Measurements from ENCODE around the gene MRPS27.

The MRPS27 gene

DNA sequence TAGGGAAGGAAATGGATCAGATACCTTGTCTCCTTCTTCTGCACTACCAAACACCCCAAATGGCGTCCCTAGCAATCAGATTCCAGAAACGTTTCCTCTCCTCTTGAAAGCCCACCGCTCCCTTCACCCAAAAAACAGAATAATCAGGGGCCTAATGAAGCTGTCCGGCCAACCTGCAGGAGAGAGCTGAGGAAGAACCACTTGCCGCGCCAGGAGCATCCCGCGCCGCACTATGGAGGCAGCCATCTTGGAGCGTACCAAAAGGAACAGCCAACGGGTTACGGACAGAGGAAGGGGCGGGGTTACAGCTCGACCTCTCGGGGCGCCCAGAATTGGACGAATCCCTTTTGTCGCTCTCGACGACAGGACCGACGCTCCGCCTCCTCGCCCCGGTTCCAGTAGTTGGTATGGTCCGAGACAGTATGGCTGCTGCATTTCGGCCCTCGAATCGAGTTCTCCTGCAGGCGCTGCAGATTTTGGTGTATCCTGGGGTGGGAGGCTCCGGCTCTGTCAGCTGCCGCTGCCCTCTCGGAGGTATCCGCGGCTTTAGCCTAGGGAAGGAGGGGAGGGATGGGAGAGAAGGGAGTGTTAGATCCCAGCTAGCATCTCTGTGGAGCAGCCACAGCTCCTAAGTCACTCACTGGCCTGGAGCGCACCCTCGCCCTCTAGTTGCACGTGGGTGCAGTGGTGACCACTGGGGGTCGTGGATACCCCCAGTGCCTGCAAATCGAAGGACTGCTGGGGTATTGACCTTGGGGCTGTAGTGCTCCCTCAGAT, at the start of gene MRPS27, which contains the start of gene PTCD2:
MRPS27 (minus strand) TSS at position 265 of the 777 bp plus-strand sequence; CDS start at position 246, 19 bp downstream.
PTCD2 (plus strand) TSS at position 398 of the 777 bp plus-strand sequence; CDS start at position 408, 10 bp downstream.
- DNase-seq: peak; percentile 99

DNA sequence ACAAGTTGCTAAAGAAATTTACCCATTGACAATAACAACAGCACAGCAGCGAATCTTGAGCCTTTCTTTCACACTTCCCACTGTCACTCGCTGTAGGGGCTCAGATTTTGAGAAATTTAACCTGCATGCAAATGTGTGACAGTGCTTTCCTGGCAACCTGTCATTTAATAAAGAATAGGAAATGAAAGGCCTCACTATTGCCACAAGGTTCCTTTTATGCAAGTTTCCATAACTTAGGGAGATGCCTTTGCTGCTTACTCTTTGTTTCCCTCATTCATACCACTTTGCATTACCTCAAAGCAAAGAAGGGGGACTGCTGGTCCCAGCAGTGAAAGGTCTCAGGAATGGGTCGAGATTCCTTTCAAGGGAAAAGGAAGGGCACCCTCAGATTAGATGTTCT, 49.7 kb upstream of the MRPS27 start:
- DNase-seq: no peak

GRCh38 chr5:72369301-72369700, 49.3 kb upstream of the MRPS27 start:
- no peak for DNase-seq

DNA sequence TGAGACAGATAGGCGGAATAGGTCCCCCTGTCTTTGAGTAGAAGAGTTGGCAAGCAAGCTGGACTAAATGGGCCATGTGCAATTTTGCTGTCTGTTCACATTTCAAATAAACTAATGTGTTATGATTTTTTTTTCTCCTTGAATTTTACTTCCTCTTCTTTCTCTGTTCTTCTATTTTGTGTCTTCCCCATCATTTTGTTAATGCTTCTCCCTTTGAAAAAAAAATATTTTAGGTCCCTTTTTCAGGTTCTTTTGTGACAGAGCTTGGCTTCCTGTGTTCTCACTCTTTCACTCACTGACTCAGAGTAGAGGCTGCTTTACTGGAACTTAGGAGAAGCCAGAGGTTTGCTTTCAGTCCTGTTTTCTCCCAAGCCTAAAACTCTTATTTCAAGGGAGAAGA, 48.2 kb upstream of the MRPS27 start:
- DNase-seq: peak; percentile 23

- peak; percentile 79 for DNase-seq
Observed at GRCh38 chr5:72366324-72366976, 46.4 kb upstream of the MRPS27 start.

DNA sequence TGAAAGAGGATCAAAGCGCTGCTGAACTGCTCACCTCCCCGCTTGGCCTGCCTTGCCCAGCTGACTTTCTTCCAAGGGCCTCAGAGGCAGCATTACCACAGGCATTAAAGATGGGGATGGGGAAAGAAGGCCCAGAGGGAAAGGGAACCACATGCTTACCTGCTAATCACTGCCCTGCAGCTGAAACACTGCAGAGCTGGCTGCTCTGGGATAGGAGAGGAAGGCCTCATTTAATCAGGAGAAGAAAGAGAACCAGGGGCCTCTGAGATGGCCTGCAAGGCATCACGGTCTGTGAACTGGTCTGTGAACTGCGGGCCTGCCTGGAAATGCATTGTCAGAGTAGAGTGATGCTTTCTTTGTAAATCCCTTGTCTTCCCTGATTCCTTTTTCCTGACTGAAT, 44.9 kb upstream of the MRPS27 start:
- DNase-seq: no peak

- no peak for DNase-seq
Observed at GRCh38 chr5:72364171-72364570, 44.1 kb upstream of the MRPS27 start.

DNA sequence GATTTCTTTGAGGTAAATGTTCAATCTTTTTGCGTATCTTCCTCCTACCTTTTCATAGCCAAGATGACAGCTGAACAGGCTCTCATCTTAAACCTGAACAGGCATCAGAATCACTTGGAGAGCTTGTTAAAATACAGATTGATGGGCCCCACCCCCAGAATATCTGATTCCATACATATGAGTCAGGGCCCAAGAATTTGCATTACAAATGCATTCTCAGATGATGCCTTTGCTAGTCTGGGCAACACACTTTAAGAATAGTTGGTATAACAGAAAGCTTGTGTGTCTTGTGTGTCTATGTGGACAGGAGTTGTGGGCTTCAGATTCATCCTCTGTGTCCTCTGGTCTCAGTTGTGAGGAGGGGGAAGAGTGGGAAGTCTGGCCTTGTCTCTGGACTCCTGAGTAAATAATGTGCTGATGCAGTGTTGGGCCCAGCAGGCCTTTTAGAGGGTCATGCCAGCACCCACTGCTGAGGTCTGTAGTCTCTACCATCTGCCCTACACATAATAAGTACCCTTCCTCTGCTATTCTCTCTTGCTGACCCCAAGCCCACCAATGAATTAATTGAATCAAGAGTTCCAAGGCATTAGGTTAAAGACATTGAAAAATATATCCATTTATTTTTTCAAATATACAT, 43.2 kb upstream of the MRPS27 start:
- DNase-seq: no peak

DNA sequence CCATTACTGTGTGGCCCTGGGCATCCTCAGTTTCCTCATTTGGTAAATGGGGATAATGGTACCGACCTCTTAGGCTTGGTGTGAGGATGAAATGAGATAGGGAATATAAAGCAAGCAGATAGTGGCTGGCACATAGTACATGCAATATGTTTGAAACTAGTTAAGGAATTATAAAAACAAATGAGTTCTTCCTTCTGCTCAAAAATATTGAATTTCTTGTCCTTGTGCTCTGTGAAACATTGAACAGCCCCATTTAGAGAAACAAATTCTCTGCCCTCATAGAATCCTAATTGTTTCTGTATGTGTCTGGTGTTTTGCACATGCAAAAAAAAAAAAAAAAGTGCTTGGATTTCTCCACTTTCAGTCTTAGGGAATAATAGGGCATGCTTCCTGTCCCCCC, 39.8 kb upstream of the MRPS27 start:
- DNase-seq: no peak

- no peak for DNase-seq
Observed at GRCh38 chr5:72358925-72359324, 38.9 kb upstream of the MRPS27 start.

DNA sequence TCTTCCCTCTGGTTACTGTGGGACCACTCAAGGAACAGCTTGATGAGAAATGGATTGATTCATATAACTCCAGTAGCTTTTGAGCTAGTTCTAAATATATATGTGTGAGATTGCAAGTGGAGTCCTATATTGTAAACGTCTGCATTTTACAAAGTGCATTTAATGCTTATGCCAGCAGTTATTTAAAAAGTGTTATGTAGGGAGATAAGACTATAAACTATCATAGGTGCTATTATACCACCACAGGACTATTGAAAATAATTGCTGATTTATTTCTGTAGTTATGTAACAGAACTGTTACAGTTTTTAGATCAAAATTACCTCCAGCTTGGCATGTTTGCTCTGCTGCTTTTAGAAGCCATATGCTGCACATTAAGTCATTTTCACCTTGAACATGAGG, 36.3 kb upstream of the MRPS27 start:
- DNase-seq: no peak

GRCh38 chr5:72355706-72356299, 35.8 kb upstream of the MRPS27 start:
- DNase-seq: peak; percentile 36

GRCh38 chr5:72353046-72353445, 33.0 kb upstream of the MRPS27 start:
- DNase-seq: no peak

DNA sequence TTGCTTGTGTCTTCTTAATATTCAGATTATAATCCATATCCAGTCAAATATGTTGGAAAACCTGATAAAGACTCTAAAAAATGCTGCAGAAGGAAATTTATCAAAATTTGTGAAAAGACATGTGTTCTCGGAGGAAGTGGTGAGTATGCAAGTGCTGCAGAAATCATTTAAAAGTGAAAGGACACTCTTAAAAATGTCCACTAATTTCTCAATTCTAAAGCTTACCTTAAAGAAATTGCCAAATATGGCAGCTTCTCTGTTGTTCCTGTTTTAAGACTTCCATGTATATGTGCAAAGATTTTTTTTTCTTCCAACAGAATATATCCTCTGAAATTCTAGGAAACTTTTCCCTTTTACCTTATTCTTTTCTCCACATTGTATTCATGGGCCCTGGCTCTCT, 32.6 kb upstream of the MRPS27 start:
- peak; percentile 66 for DNase-seq

- DNase-seq: peak; percentile 59
Observed at GRCh38 chr5:72351376-72351775, 31.3 kb upstream of the MRPS27 start.

DNA sequence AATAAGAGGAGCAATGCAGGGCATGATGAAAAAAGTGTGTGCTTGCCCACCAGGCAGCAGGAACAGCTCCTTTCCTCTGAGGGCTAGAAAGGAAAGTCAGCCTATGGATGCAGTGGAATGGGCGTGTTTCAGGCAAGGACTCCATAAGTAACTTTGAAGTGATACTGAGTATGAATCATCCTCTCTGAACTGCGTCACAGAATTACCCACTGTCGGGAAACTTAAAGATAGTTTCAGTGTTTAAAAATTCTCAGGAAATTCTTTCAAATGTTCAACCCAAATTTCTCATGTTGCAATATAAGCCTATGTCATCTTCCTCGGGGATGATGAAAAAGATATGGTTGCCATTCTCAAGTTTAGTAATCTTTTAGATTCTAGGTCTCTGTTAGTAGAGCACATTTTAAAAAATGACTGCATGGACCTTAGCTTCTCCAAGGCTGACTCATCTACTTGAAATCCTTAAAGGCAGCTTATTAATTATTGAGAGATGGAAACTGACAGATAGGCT, 27.8 kb upstream of the MRPS27 start:
- DNase-seq: peak; percentile 93

DNA sequence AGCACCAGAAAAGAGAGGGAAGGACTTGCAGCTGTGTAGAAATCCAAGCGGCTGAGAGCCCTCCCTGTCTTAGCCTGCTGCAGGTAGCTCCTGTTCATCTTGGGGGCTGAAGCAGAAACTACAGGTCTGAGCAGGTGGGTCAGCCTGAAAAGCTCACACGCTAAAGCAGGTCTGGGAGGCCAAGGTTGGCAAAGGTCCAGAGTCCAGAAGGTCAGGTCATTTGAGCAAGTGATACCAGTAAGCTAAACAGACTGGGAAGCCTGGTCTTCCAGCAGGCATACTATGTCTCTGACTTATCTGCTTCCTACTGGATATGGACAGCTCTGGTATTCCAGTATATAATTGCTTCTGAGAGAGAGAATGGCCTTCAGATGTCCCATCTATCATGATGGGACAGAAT, 26.4 kb upstream of the MRPS27 start:
- DNase-seq: no peak

- no peak for DNase-seq
Observed at GRCh38 chr5:72338689-72339209, 18.7 kb upstream of the MRPS27 start.

GRCh38 chr5:72337159-72337558, 17.1 kb upstream of the MRPS27 start:
- DNase-seq: no peak

- DNase-seq: no peak
Observed at GRCh38 chr5:72330712-72331111, 10.7 kb upstream of the MRPS27 start.

GRCh38 chr5:72328172-72328571, 8.1 kb upstream of the MRPS27 start:
- no peak for DNase-seq

GRCh38 chr5:72326306-72326649, 6.2 kb upstream of the MRPS27 start:
- no peak for DNase-seq
